Colonic mucosa (tissue), 4 donors: ENCODE measurements around the gene TAF8. TPM values are rescaled to one million over a fixed set of nuclear protein-coding genes. Genes with fewer than 3 reads are reported as not detected.
A peak's percentile ranks its signal among the peaks of the same experiment; 100 is the strongest.

Source experiments
- DNase-seq: peaks from one replicate; pipeline ENCODE4 v3.0.0-alpha.2; 2020
- H3K27ac ChIP-seq: fragments of 200-600 bp; one replicate; pipeline ENCODE4 v1.8.0; 2021
- H3K27me3 ChIP-seq: fragments of 200-600 bp; one replicate; pipeline ENCODE4 v1.8.0; 2021
- H3K36me3 ChIP-seq: fragments of 200-600 bp; one replicate; pipeline ENCODE4 v1.8.0; 2021
- H3K4me1 ChIP-seq: fragments of 200-600 bp; one replicate; pipeline ENCODE4 v1.8.0; 2021; ENCODE audit warnings: mild to moderate bottlenecking
- H3K4me3 ChIP-seq: fragments of 200-600 bp; one replicate; pipeline ENCODE4 v1.8.0; 2021
- H3K9ac ChIP-seq, 2 donors: one replicate each; pipeline ENCODE4 v1.7.0; 2013; ENCODE audit warnings: control low read depth in 2 of 2, low read depth in 2 of 2, low read length in 2 of 2
- H3K9me3 ChIP-seq: fragments of 200-600 bp; one replicate; pipeline ENCODE4 v1.8.0; 2021
- CTCF ChIP-seq: fragments of 200-600 bp; IDR thresholded peaks from one replicate; pipeline ENCODE4 v1.8.0; 2022; ENCODE audit warnings: antibody characterized with exemption, mild to moderate bottlenecking
- intact Hi-C: fragments of 100-400 bp; cut with DNase I; formaldehyde crosslinking; loops from one replicate; pipeline ENCODE4 v1.14.1; 2022
- total RNA-seq, 2 donors: library from RNA; stranded (reverse); fragmentation: NEBNext Ultra II Directional in 1 of 2; extraction: Animal tissue kit (Norgen Biotek cat#: 25700) in 1 of 2; gene quantifications; one replicate each; pipeline ENCODE4 v1.2.1, GENCODE V29; 2021
- donor health status: healthy.
- donor health status: DM: no; HTN: no; CAD: no.
- donor health status: DM: no; HTN: no; CAD: no.

Gene TAF8
- total RNA-seq, 2 donors from 2014 or later = 20.5 to 21.2 TPM

- H3K9ac ChIP-seq = peak overlapping the region in 1 of 2 donors; percentile 12
- H3K27ac ChIP-seq = peak overlapping the region; percentile 34
- DNase-seq = peak; percentile 59
- H3K9me3 ChIP-seq = no peaks in the 10 kb centered on the region
- TF ChIP-seq CTCF = peak; percentile 52
- peaks cover 13% of the 10 kb centered on the region for H3K4me1 ChIP-seq
- intact Hi-C loops = no loop called here
- H3K4me3 ChIP-seq = peak overlapping the region; percentile 38
- H3K36me3 ChIP-seq = no peaks in the 10 kb centered on the region
- H3K27me3 ChIP-seq = no peaks in the 10 kb centered on the region
Measured at GRCh38 chr6:42104095-42104803, 53.9 kb downstream of the TAF8 start.

- Histone ChIP-seq H3K9ac (no peak overlapping the region), H3K9me3 (no peaks in the 10 kb centered on the region), H3K27me3 (no peaks in the 10 kb centered on the region), H3K4me1 (peaks cover 9% of the 10 kb centered on the region), H3K4me3 (peak overlapping the region; percentile 38), H3K27ac (no peak overlapping the region), H3K36me3 (no peaks in the 10 kb centered on the region)
- no peak for TF ChIP-seq CTCF
- intact Hi-C loops = no loop called here
- DNase-seq = no peak
Measured at GRCh38 chr6:42104804-42105125, 54.4 kb downstream of the TAF8 start.

GRCh38 chr6:42105156-42105648 is 54.9 kb downstream of the TAF8 start:
- no peaks in the 10 kb centered on the region for H3K27me3 ChIP-seq
- peaks cover 6% of the 10 kb centered on the region for H3K4me1 ChIP-seq
- H3K4me3 ChIP-seq = no peak overlapping the region
- H3K27ac ChIP-seq = no peak overlapping the region
- intact Hi-C loops = no loop called here
- H3K36me3 ChIP-seq = no peaks in the 10 kb centered on the region
- H3K9ac ChIP-seq = no peak overlapping the region
- no peak for DNase-seq
- no peaks in the 10 kb centered on the region for H3K9me3 ChIP-seq
- no peak for TF ChIP-seq CTCF

GRCh38 chr6:42105709-42106108 is 55.4 kb downstream of the TAF8 start:
- no peak for TF ChIP-seq CTCF
- DNase-seq = no peak
- H3K4me1 ChIP-seq = peaks cover 6% of the 10 kb centered on the region
- H3K9ac ChIP-seq = no peak overlapping the region
- H3K36me3 ChIP-seq = no peaks in the 10 kb centered on the region
- intact Hi-C loops = no loop called here
- no peaks in the 10 kb centered on the region for H3K27me3 ChIP-seq
- no peaks in the 10 kb centered on the region for H3K9me3 ChIP-seq
- H3K27ac ChIP-seq = no peak overlapping the region
- no peak overlapping the region for H3K4me3 ChIP-seq

GRCh38 chr6:42106112-42107023 is 56.0 kb downstream of the TAF8 start:
- Histone ChIP-seq H3K36me3 (no peaks in the 10 kb centered on the region), H3K27ac (no peak overlapping the region)

More at GRCh38 chr6:42106112-42107023, 56.0 kb downstream of the TAF8 start:
- intact Hi-C loops = no loop called here
- Histone ChIP-seq H3K4me3 (no peak overlapping the region), H3K9ac (no peak overlapping the region), H3K4me1 (peaks cover 6% of the 10 kb centered on the region), H3K27me3 (no peaks in the 10 kb centered on the region), H3K9me3 (no peaks in the 10 kb centered on the region)
- TF ChIP-seq CTCF = no peak
- DNase-seq = no peak
